B cell (primary cell): ENCODE measurements around the gene PACSIN1. TPM values are rescaled to one million over a fixed set of nuclear protein-coding genes. Genes with fewer than 3 reads are reported as not detected.

Source experiments
- ATAC-seq: fragments of 200-7000 bp; cut with Tn5 transposase; one replicate; pipeline ENCODE4 v1.10.0; 2021; ENCODE audit warnings: low read depth, mild to moderate bottlenecking, moderate number of reproducible peaks, moderate library complexity
- CTCF ChIA-PET: fragments of 350-600 bp; sonication (Branson Sonifier 250); formaldehyde crosslinking; loops from one replicate; lab custom pipeline; 2021; ENCODE audit warnings: antibody characterized with exemption, inconsistent platforms; lab: Charles Lee
- POLR2A ChIA-PET: fragments of 350-600 bp; sonication (Branson Sonifier 250); formaldehyde crosslinking; loops from one replicate; lab custom pipeline; 2021; ENCODE audit warnings: antibody characterized with exemption; lab: Charles Lee
- DNase-seq: peaks from one replicate; pipeline ENCODE4 v3.0.0; 2013
- H2AFZ ChIP-seq: 2 replicates; pipeline ENCODE4 v1.6.1; 2012; ENCODE audit warnings: mild to moderate bottlenecking, low read depth, low read length; ENCODE audit not compliant: insufficient read depth, poor library complexity, severe bottlenecking
- H3K27ac ChIP-seq, 2 donors: 1 replicate in 1 of 2; 2 replicates in 1 of 2; pipeline ENCODE4 v1.5.1; 2012 to 2013; ENCODE audit warnings: low read length in 2 of 2, mild to moderate bottlenecking in 2 of 2, moderate library complexity in 1 of 2
- H3K27me3 ChIP-seq, 4 experiments: fragments of 200-600 bp in 1 of 4; sonication (generic) in 1 of 4; replicated peaks in 1 of 4; 1 replicate in 2 of 4; 2 replicates in 2 of 4; pipeline versions ENCODE4 v1.6.1 to v1.7.0; 2013 to 2016; ENCODE audit warnings: low read length in 3 of 4, mild to moderate bottlenecking in 2 of 4, mixed read lengths in 1 of 4, moderate library complexity in 1 of 4; ENCODE audit not compliant: insufficient read depth in 4 of 4, control insufficient read depth in 3 of 4; ENCODE audit errors: control extremely low read depth in 1 of 4
- H3K36me3 ChIP-seq, 2 experiments: replicated peaks in 1 of 2; 1 replicate in 1 of 2; 2 replicates in 1 of 2; pipeline versions ENCODE4 v1.6.1 to v1.7.1; 2013; ENCODE audit warnings: low read length in 1 of 2; ENCODE audit not compliant: insufficient read depth in 2 of 2, control insufficient read depth in 1 of 2; ENCODE audit errors: control extremely low read depth in 1 of 2, extremely low read depth in 1 of 2
- H3K4me1 ChIP-seq, 2 donors: fragments of 200-600 bp in 1 of 2; sonication (generic) in 1 of 2; 1 replicate in 1 of 2; 2 replicates in 1 of 2; pipeline versions ENCODE4 v1.5.1 to v1.6.1; 2013 to 2017; ENCODE audit warnings: low read length in 2 of 2; ENCODE audit not compliant: control insufficient read depth in 2 of 2, insufficient read depth in 2 of 2
- H3K4me2 ChIP-seq: replicated peaks from 2 replicates; pipeline ENCODE3; 2012; ENCODE audit warnings: mild to moderate bottlenecking, low read depth, low read length; ENCODE audit not compliant: poor library complexity, severe bottlenecking
- H3K4me3 ChIP-seq, 5 experiments: fragments of 200-600 bp in 1 of 5; sonication (generic) in 1 of 5; 1 replicate in 3 of 5; 2 replicates in 2 of 5; pipeline versions ENCODE4 v1.5.1 to v1.7.0; 2011 to 2016; ENCODE audit warnings: low read length in 4 of 5, mild to moderate bottlenecking in 4 of 5, low read depth in 2 of 5, control low read depth in 1 of 5, moderate library complexity in 1 of 5; ENCODE audit not compliant: insufficient read depth in 1 of 5; ENCODE audit errors: control extremely low read depth in 1 of 5, extremely low read depth in 1 of 5
- H3K79me2 ChIP-seq: fragments of 200-600 bp; sonication (generic); one replicate; pipeline ENCODE4 v1.6.0; 2016; ENCODE audit warnings: low read length; ENCODE audit not compliant: control insufficient read depth, insufficient read depth
- H3K9ac ChIP-seq: fragments of 200-600 bp; sonication (generic); 2 replicates; pipeline ENCODE4 v1.6.1; 2017; ENCODE audit warnings: mild to moderate bottlenecking, low read length, moderate library complexity
- H3K9me3 ChIP-seq, 3 donors: one replicate each; pipeline versions ENCODE4 v1.6.1 to v1.7.1; 2013; ENCODE audit warnings: low read length in 2 of 3; ENCODE audit not compliant: control insufficient read depth in 2 of 3, insufficient read depth in 1 of 3; ENCODE audit errors: control extremely low read depth in 1 of 3
- H4K20me1 ChIP-seq: 2 replicates; pipeline ENCODE4 v1.6.0; 2012; ENCODE audit warnings: mild to moderate bottlenecking, low read length; ENCODE audit not compliant: insufficient read depth, control insufficient read depth, poor library complexity, severe bottlenecking
- H3K27ac Mint-ChIP-seq: one replicate; pipeline ENCODE4 v1.8.0; 2021; ENCODE audit warnings: mixed read lengths
- H3K27me3 Mint-ChIP-seq: one replicate; pipeline ENCODE4 v1.8.0; 2021; ENCODE audit warnings: mixed read lengths
- H3K4me1 Mint-ChIP-seq: one replicate; pipeline ENCODE4 v1.8.0; 2021; ENCODE audit warnings: mixed read lengths
- H3K4me3 Mint-ChIP-seq: one replicate; pipeline ENCODE4 v1.8.0; 2021; ENCODE audit warnings: mixed read lengths
- H3K9me3 Mint-ChIP-seq: one replicate; pipeline ENCODE4 v1.8.0; 2022; ENCODE audit warnings: mixed read lengths; ENCODE audit not compliant: insufficient read depth
- CTCF ChIP-seq: fragments of 200-600 bp; IDR thresholded peaks from one replicate; pipeline ENCODE4 v1.8.0; 2022; ENCODE audit warnings: antibody characterized with exemption, mild to moderate bottlenecking
- EZH2 ChIP-seq: IDR thresholded peaks from 2 replicates; pipeline ENCODE4 v1.6.1; 2012; ENCODE audit warnings: borderline replicate concordance, low read depth, mild to moderate bottlenecking, moderate library complexity, low read length; ENCODE audit not compliant: insufficient read depth, poor library complexity, severe bottlenecking
- WGBS: methylation state at CpG from one replicate; pipeline ENCODE4 v1.1.5; 2013; ENCODE audit warnings: missing lambda C conversion rate; ENCODE audit not compliant: insufficient coverage; 5-methylcytosine and 5-hydroxymethylcytosine counted together
- intact Hi-C: fragments of 100-400 bp; cut with micrococcal nuclease; formaldehyde crosslinking; loops from one replicate; pipeline ENCODE4 v1.10.0; 2022
- polyA plus RNA-seq: library from polyadenylated mRNA; depleted of rRNA; stranded (reverse); fragments of >200 nt; gene quantifications from 2 replicates; pipeline ENCODE4 v1.2.3, GENCODE V29; 2012
- total RNA-seq, 2 donors: library from RNA; stranded (reverse); fragments of 120-200 nt in 1 of 2; gene quantifications; 1 replicate in 1 of 2; 2 replicates in 1 of 2; pipeline versions ENCODE4 v1.2.3 to v1.2.4, GENCODE V29; 2013 to 2022

The PACSIN1 gene
- total and polyA plus RNA-seq, 2 donors (not counting 1 experiment from before 2014, with no cell fraction given), result 0.18 to 0.20 TPM

GRCh38 chr6:34551720-34552119 is 85.8 kb downstream of the PACSIN1 start:
- ChIA-PET CTCF (no interaction called here), POLR2A (no interaction called here)
- Histone ChIP-seq H3K9ac (no peak overlapping the region), H3K4me1 (peaks cover 0 to 6% of the 10 kb centered on the region in 2 donors), H4K20me1 (no peaks in the 10 kb centered on the region), H3K4me3 (no peak overlapping the region), H3K27ac (no peak overlapping the region), H3K4me2 (no peak overlapping the region), H3K79me2 (no peaks in the 10 kb centered on the region), H3K36me3 (no peaks in the 10 kb centered on the region), H2AFZ (no peak overlapping the region), H3K27me3 (no peaks in the 10 kb centered on the region), H3K9me3 (peaks cover 0 to 4% (median 0%) of the 10 kb centered on the region in 3 donors)
- Mint-ChIP-seq H3K27me3 (peaks cover 4% of the 10 kb centered on the region), H3K9me3 (no peaks in the 10 kb centered on the region), H3K4me3 (no peak overlapping the region), H3K27ac (no peak overlapping the region), H3K4me1 (peaks cover 7% of the 10 kb centered on the region)
- DNase-seq (no peak), ATAC-seq (no peak)
- intact Hi-C loops, result no loop called here
- TF ChIP-seq CTCF, result no peak
- TF ChIP-seq EZH2, result no peak
- 95% methylated on average over 8 of the region's 8 CpGs for WGBS

DNA sequence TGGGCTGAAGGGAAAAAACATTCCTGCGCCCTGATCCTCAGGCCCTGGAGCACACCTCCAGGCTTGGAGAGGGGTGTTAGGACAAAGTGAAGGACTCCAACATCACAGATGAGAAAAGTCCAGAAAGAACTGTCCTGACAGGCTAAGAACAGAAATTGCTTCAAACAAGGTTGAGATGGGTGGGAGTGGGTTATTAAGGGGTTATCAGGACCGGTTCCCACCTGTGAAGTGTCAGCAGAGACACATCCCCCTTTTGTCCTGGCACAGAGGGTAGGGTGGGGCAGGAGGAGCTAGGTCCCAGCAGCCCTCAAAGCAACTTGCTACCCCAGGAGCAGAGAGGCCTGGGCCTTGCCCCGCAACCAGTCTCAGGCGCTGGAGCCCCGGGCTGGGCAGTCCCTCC is 86.7 kb downstream of the PACSIN1 start:
- H3K4me1 Mint-ChIP-seq, result peaks cover 7% of the 10 kb centered on the region
- H3K36me3 ChIP-seq, result no peaks in the 10 kb centered on the region
- H3K27ac ChIP-seq, result no peak overlapping the region
- peaks cover 0 to 6% of the 10 kb centered on the region in 2 donors for H3K4me1 ChIP-seq
- H3K27ac Mint-ChIP-seq, result no peak overlapping the region
- H2AFZ ChIP-seq, result no peak overlapping the region
- TF ChIP-seq EZH2, result no peak
- TF ChIP-seq CTCF, result no peak
- H3K9ac ChIP-seq, result no peak overlapping the region
- H3K4me2 ChIP-seq, result no peak overlapping the region
- no peak overlapping the region for H3K4me3 Mint-ChIP-seq
- H3K4me3 ChIP-seq, result no peak overlapping the region
- CTCF ChIA-PET, result no interaction called here
- H3K27me3 ChIP-seq, result no peaks in the 10 kb centered on the region
- 93% methylated on average over 4 of the region's 5 CpGs for WGBS
- intact Hi-C loops, result no loop called here
- POLR2A ChIA-PET, result no interaction called here
- no peaks in the 10 kb centered on the region for H4K20me1 ChIP-seq
- ATAC-seq, result no peak
- peaks cover 0 to 4% (median 0%) of the 10 kb centered on the region in 3 donors for H3K9me3 ChIP-seq
- H3K9me3 Mint-ChIP-seq, result no peaks in the 10 kb centered on the region
- DNase-seq, result no peak
- no peaks in the 10 kb centered on the region for H3K79me2 ChIP-seq
- peaks cover 4% of the 10 kb centered on the region for H3K27me3 Mint-ChIP-seq
